Stomach (tissue), 4 donors: Measurements from ENCODE around the gene SSTR5.

ENCODE experiments used
- CTCF ChIP-seq, 7 experiments: fragments of 450-650 bp in 4 of 7; fragments of 200-600 bp in 3 of 7; sonication (generic) in 3 of 7; IDR thresholded peaks; one replicate each; pipeline ENCODE4 v1.5.1; 2016 to 2019; ENCODE audit warnings: antibody characterized with exemption in 7 of 7, control low read depth in 2 of 7, mild to moderate bottlenecking in 1 of 7
- EP300 ChIP-seq: sonication (generic); formaldehyde crosslinking; IDR thresholded peaks from one replicate; pipeline ENCODE4 v1.6.1; 2017; ENCODE audit warnings: antibody characterized with exemption
- POLR2A ChIP-seq, 4 donors: fragments of 450-650 bp; IDR thresholded peaks; one replicate each; pipeline ENCODE4 v1.6.1; 2016; ENCODE audit warnings: antibody characterized with exemption in 4 of 4, control low read depth in 2 of 4, mild to moderate bottlenecking in 1 of 4, moderate library complexity in 1 of 4

GRCh38 chr16:1080801-1081733 is 8.5 kb downstream of the SSTR5 start:
- TF ChIP-seq CTCF (IDR thresholded peaks at IDR 0.05) (no peak), POLR2A (IDR thresholded peaks at IDR 0.05) (no peak), EP300 (no peak)
